HepG2 (cell line): ENCODE data around the gene SEBOX. TPM values are rescaled to one million over a fixed set of nuclear protein-coding genes. Genes with fewer than 3 reads are reported as not detected.

Source experiments
- ATAC-seq: fragments of 200-7000 bp; cut with Tn5 transposase; 3 replicates; pipeline ENCODE4 v1.9.1; 2020; ENCODE audit warnings: mild to moderate bottlenecking, moderate library complexity
- BruUV-seq: library from RNA; stranded (reverse); fragments of 400-500 nt; replicated peaks from 2 replicates; lab custom pipeline; 2021; lab: Mats Ljungman, UMichigan
- CTCF ChIA-PET: fragments of 300-600 bp; formaldehyde crosslinking; extraction: SDS; loops from one replicate; lab custom pipeline; 2021; ENCODE audit warnings: low total read pairs, inconsistent platforms, low intra/inter-chr PET ratio; lab: Yijun Ruan, JAX
- POLR2A ChIA-PET: fragments of 350-600 bp; sonication (Branson Sonifier 250); formaldehyde crosslinking; loops from one replicate; lab custom pipeline; 2020; ENCODE audit warnings: antibody characterized with exemption, inconsistent platforms; lab: Yijun Ruan, JAX
- DNase-seq: peaks from one replicate; pipeline ENCODE4 v3.0.0-alpha.2; 2015; ENCODE audit warnings: low spot score
- FAIRE-seq: peaks from 3 replicates; lab custom pipeline; 2011; peaks lifted over from hg19 to GRCh38; lab: Jason Lieb, UNC
- H2AFZ ChIP-seq: one replicate; pipeline ENCODE4 v1.6.1; 2011; ENCODE audit warnings: low read length, inconsistent platforms
- H3K27ac ChIP-seq: fragments of 300-600 bp; 3 replicates; pipeline ENCODE4 v1.8.0; 2011; ENCODE audit warnings: mixed run types, mild to moderate bottlenecking, mixed read lengths, low read length, inconsistent platforms; ENCODE audit not compliant: insufficient read depth; ENCODE audit errors: extremely low read length
- H3K27me3 ChIP-seq, 2 experiments: fragments of 200-600 bp in 1 of 2; 2 replicates in 1 of 2; 3 replicates in 1 of 2; pipeline versions ENCODE4 v1.6.0 to v1.8.0; 2011; ENCODE audit warnings: low read length in 2 of 2, mild to moderate bottlenecking in 2 of 2, moderate library complexity in 2 of 2, inconsistent platforms in 1 of 2; ENCODE audit not compliant: insufficient read depth in 2 of 2, control insufficient read depth in 1 of 2
- H3K36me3 ChIP-seq, 2 experiments: fragments of 200-600 bp in 1 of 2; replicated peaks in 1 of 2; 2 replicates in 1 of 2; 3 replicates in 1 of 2; pipeline versions ENCODE4 v1.5.1 to v1.8.0; 2011; ENCODE audit warnings: low read length in 2 of 2, inconsistent platforms in 1 of 2; ENCODE audit not compliant: insufficient read depth in 2 of 2, control insufficient read depth in 1 of 2
- H3K4me1 ChIP-seq: 2 replicates; pipeline ENCODE4 v1.5.1; 2012; ENCODE audit warnings: low read length, inconsistent platforms; ENCODE audit not compliant: insufficient read depth
- H3K4me2 ChIP-seq: 2 replicates; pipeline ENCODE4 v1.6.0; 2011; ENCODE audit warnings: low read depth, low read length, inconsistent platforms
- H3K4me3 ChIP-seq, 3 experiments: fragments of 200-600 bp in 1 of 3; sonication (generic), shearing (Covaris generic) in 1 of 3; replicated peaks in 1 of 3; 2 replicates each; pipeline ENCODE4 v1.5.1; 2011 to 2016; ENCODE audit warnings: low read length in 3 of 3, inconsistent platforms in 2 of 3, low read depth in 2 of 3, mild to moderate bottlenecking in 2 of 3, control low read depth in 1 of 3, mixed read lengths in 1 of 3; ENCODE audit not compliant: insufficient read depth in 1 of 3
- H3K79me2 ChIP-seq: one replicate; pipeline ENCODE4 v1.6.1; 2011; ENCODE audit warnings: low read length, inconsistent platforms; ENCODE audit not compliant: insufficient read depth
- H3K9ac ChIP-seq: 2 replicates; pipeline ENCODE4 v1.6.0; 2011; ENCODE audit warnings: mild to moderate bottlenecking, low read depth, low read length, inconsistent platforms; ENCODE audit not compliant: insufficient read depth
- H3K9me3 ChIP-seq: 2 replicates; pipeline ENCODE4 v1.5.1; 2012; ENCODE audit warnings: mild to moderate bottlenecking, low read length
- H4K20me1 ChIP-seq: 2 replicates; pipeline ENCODE4 v1.6.0; 2011; ENCODE audit warnings: inconsistent platforms, mild to moderate bottlenecking, low read length, moderate library complexity; ENCODE audit not compliant: insufficient read depth
- CTCF ChIP-seq: sonication (generic); formaldehyde crosslinking; IDR thresholded peaks from 2 replicates; pipeline ENCODE4 v1.5.0; 2020; ENCODE audit warnings: mild to moderate bottlenecking, missing genetic modification reagents, moderate library complexity
- EEA1 ChIP-seq: sonication (generic); formaldehyde crosslinking; IDR thresholded peaks from 2 replicates; pipeline ENCODE4 v1.5.1; 2020; ENCODE audit warnings: mild to moderate bottlenecking, missing genetic modification reagents, borderline replicate concordance
- FOXO1 ChIP-seq: sonication (generic); formaldehyde crosslinking; IDR thresholded peaks from 2 replicates; pipeline ENCODE4 v1.4.0; 2020; ENCODE audit warnings: missing genetic modification reagents
- HNRNPUL1 ChIP-seq: fragments of 200-400 bp; formaldehyde crosslinking; IDR thresholded peaks from 2 replicates; pipeline ENCODE4 v1.6.1; 2017; ENCODE audit warnings: low read depth, mild to moderate bottlenecking, low read length, moderate library complexity
- JUND ChIP-seq: sonication (generic); formaldehyde crosslinking; IDR thresholded peaks from 2 replicates; pipeline ENCODE4 v1.8.0; 2022; ENCODE audit warnings: mild to moderate bottlenecking, missing genetic modification reagents
- LBX2 ChIP-seq: sonication (generic); formaldehyde crosslinking; IDR thresholded peaks from 2 replicates; pipeline ENCODE4 v1.5.0; 2020; ENCODE audit warnings: missing genetic modification reagents, mild to moderate bottlenecking, borderline replicate concordance
- NFRKB ChIP-seq: fragments of 450-650 bp; IDR thresholded peaks from 2 replicates; pipeline ENCODE4 v1.6.1; 2017
- NR2C2 ChIP-seq: sonication (generic); formaldehyde crosslinking; IDR thresholded peaks from 2 replicates; pipeline ENCODE4 v1.4.0; 2020; ENCODE audit warnings: missing genetic modification reagents, mild to moderate bottlenecking, moderate library complexity, borderline replicate concordance
- RFXAP ChIP-seq: sonication (generic); formaldehyde crosslinking; IDR thresholded peaks from 2 replicates; pipeline ENCODE4 v1.4.0; 2020; ENCODE audit warnings: missing genetic modification reagents, borderline replicate concordance
- ZBTB46 ChIP-seq: sonication (generic); formaldehyde crosslinking; IDR thresholded peaks from 2 replicates; pipeline ENCODE4 v1.4.0; 2020; ENCODE audit warnings: mild to moderate bottlenecking, missing genetic modification reagents, borderline replicate concordance
- ZNF354B ChIP-seq: sonication (generic); formaldehyde crosslinking; IDR thresholded peaks from 2 replicates; pipeline ENCODE4 v1.8.0; 2022; ENCODE audit warnings: mild to moderate bottlenecking, missing genetic modification reagents
- ZNF577 ChIP-seq: sonication (generic); formaldehyde crosslinking; IDR thresholded peaks from 2 replicates; pipeline ENCODE4 v1.4.0; 2020; ENCODE audit warnings: mild to moderate bottlenecking, low read depth, missing genetic modification reagents, borderline replicate concordance
- WGBS: methylation state at CpG from one replicate; pipeline ENCODE4 v1.1.6; 2017; ENCODE audit warnings: low lambda C conversion rate; 5-methylcytosine and 5-hydroxymethylcytosine counted together
- in situ Hi-C: cut with HindIII; loops from 2 replicates; pipeline ENCODE4 v1.10.0; 2017; ENCODE audit warnings: low pct_unique_long_range_greater_than_20kb; ENCODE audit not compliant: extremely low pct_ligation_motif_present
- intact Hi-C: fragments of 100-400 bp; cut with micrococcal nuclease; formaldehyde crosslinking; loops from one replicate; pipeline ENCODE4 v1.10.0; 2022; ENCODE audit not compliant: unreplicated experiment
- polyA plus RNA-seq, 8 experiments: library from polyadenylated mRNA; depleted of rRNA in 3 of 8; stranded (reverse) in 7 of 8; unstranded in 1 of 8; fragments of >200 nt; fragmentation: Illumina TruSeq in 4 of 8; extraction: Trizol in 4 of 8; gene quantifications; 2 replicates each; pipeline versions ENCODE4 v1.2.1 to v1.2.3, GENCODE V29; 2011 to 2016; ENCODE audit warnings: low read depth in 4 of 8, missing spikeins in 1 of 8, mixed read lengths in 1 of 8; ENCODE audit not compliant: insufficient read depth in 1 of 8
- total RNA-seq, 5 experiments: library from RNA; depleted of rRNA; stranded (reverse); fragments of >200 nt; fragmentation: Illumina TruSeq; extraction: Trizol; gene quantifications; 2 replicates each; pipeline ENCODE4 v1.2.3, GENCODE V29; 2016; ENCODE audit warnings: low read depth in 1 of 5

Gene SEBOX
- total and polyA plus RNA-seq, 2 of the 13 experiments (the other 11 are each of a cell fraction or from before 2014, with no cell fraction given), result not detected

GRCh38 chr17:28412099-28412498, 47.1 kb upstream of the SEBOX start (continued):
- TF ChIP-seq CTCF (CRISPR knock-in tag) (no peak), FOXO1 (CRISPR knock-in tag) (no peak)
- TF ChIP-seq, all 625 proteins: peak for 0

- H3K27me3 ChIP-seq, result no peaks in the 10 kb centered on the region; a peak in 1 of 5 replicates
- DNase-seq (no peak), FAIRE-seq (no peak), ATAC-seq (no peak)
- ChIA-PET CTCF (no interaction called here), POLR2A (interaction anchor here (0.8 to 1.6 kb wide), 3 partner anchors 9 to 37 kb away, joined by 3 to 6 read pairs (median 3); partner anchors contain the start of gene VTN)
- H2AFZ ChIP-seq, result no peak overlapping the region
- in situ Hi-C loops, result no loop called here
- H3K36me3 ChIP-seq, result peaks cover 3 to 8% of the 10 kb centered on the region in 2 experiments; a peak in 4 of 5 replicates
- WGBS, result 100% methylated on average over 1 of the region's 1 CpG
- no peak overlapping the region for H3K4me2 ChIP-seq
- H3K27ac ChIP-seq, result no peak overlapping the region
- no TSS peak for BruUV-seq
- intact Hi-C loops, result no loop called here
- H4K20me1 ChIP-seq, result no peaks in the 10 kb centered on the region
- no peak overlapping the region for H3K4me3 ChIP-seq
- peaks cover 27% of the 10 kb centered on the region for H3K4me1 ChIP-seq
- no peaks in the 10 kb centered on the region for H3K9me3 ChIP-seq
- no peak for TF ChIP-seq LBX2 (CRISPR knock-in tag)
- no peak for TF ChIP-seq NFRKB
- no peak for TF ChIP-seq ZNF577 (CRISPR knock-in tag)
- TF ChIP-seq ZBTB46 (CRISPR knock-in tag), result no peak
- TF ChIP-seq EEA1 (CRISPR knock-in tag), result no peak
- TF ChIP-seq NR2C2 (CRISPR knock-in tag), result no peak
- TF ChIP-seq RFXAP (CRISPR knock-in tag), result no peak
- TF ChIP-seq JUND (CRISPR knock-in tag), result no peak
- TF ChIP-seq HNRNPUL1, result no peak
- TF ChIP-seq ZNF354B, result no peak
- H3K9ac ChIP-seq, result no peak overlapping the region
- peaks cover 13% of the 10 kb centered on the region for H3K79me2 ChIP-seq
Observed at GRCh38 chr17:28407974-28408306, 42.9 kb upstream of the SEBOX start.
